GM21529 (cell line): Measurements from ENCODE around the gene XYLT1.

ENCODE experiments used
- ATAC-seq: cut with Tn5 transposase; IDR thresholded peaks from one replicate; pipeline ENCODE4 v1.9.1; 2021; ENCODE audit not compliant: unreplicated experiment

Gene XYLT1

DNA sequence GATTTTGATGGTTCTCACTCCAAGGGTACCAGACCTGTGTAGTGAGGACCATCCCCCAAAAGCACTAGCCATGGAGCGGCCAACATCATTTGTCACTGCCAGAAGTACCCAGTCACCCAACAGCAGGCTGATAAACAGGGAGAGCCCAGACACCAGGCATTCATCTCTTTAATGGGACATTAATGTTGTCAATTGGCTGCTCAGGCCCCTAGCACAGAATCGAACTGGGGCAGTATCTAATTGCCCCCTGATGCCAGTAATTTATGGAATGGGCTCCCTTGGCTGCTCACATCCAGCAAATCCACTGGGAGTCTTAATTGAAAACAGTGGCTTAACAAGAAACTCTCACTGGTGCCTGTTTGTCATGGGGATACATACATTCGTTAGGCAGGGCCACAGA lies 344.6 kb downstream of the XYLT1 start:
- no peak for ATAC-seq

DNA sequence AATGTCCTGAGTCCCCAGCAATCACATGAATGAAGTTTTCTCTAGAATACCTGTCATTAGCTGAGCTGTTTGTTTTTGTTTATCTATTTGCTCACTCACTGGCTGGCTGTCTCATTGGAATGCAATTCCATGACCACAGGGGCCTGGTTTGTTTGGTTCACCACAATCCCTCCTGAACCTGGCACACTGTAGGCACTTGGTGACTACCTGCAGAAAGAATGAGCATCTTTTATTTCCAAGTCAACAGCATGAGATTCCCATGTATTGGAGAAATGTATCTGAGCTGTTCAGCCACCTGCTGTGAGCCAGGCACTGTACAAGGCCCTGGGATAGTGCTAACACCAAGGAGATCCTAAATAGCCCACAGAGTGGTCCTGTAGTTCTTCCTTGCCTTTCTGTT lies 345.1 kb downstream of the XYLT1 start:
- ATAC-seq: no peak

DNA sequence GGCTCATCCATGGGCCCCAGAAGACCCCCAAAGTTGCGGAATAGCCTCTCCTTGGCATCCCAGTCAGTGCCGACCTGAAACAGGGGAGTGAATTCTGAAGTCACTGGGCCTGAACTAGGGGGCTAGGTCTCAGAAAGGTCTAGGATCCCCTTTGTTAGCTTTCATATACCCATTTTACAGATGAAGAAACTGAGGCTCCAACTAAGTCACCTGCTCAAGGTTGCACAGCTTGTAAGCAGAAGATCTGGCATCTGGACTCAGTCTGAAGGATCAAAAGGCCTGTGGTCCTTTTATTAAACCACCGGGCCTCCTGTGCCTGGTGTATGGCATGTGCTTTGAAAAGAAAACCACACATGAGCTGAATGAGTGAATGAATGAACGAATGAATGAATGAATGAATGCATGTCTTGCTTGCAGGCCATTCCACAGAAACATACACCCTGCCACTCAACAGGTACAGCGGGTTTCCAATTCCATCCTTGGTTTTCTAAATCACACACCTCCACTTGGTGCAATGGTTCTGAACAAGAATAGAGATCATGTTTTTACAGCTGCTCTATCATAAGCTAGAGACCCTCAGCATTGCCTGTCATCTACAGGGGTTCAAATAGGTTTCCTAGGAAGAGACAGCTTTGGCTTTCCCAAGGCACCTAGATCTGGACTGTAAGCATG lies 352.7 kb downstream of the XYLT1 start:
- ATAC-seq: no peak

DNA sequence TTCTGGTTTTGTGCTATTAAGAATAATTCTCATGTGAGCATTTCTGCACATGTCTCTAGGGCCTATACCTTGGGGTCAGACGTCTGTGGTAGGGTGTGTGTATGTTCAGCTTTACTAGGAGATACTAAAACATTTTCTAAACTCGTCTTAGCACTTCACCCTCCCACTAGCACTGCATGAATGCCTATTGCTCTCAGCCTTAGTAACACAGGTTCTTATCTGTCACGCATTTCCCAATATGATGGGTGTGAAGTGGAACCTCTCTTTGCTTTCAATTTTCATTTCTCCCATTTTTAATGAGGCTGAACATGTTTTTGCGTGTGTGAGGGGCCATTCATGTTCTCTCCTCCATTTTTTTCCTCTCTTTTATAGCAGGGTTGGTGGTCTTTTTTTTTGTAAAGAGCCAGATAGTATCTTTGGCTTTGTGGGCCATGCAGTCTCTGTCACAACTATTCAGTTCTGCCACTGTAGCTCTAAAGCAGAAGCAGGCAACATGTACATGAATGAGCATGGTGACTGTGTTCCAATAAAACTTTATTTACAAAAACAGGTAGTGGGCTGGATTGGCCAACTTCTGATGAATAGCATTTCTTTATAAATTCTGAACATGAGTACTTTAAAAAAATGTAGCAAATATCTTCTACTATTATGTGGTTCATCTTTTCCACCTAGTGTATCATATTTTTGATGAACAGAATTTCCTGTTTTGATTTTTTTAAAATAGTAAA lies 354.0 kb downstream of the XYLT1 start:
- no peak for ATAC-seq

DNA sequence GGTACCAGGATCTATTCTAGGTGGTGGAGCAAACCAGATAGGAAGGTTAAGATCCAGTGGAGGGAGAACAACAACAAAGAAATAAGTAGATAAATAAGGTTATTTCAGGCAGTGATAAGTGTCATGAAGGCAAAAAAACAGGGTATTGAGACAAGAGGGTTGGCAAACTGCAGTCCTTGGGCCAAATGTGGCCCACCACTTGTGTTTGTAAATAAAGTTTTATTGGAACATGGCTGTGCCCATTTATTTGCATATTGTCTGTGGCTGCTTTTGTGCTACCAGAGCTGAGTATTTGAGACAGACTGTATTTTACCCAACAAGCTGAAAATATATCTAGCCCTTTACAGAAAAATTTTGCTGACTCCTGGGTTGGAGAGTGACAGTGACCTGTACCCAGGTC lies 361.3 kb downstream of the XYLT1 start:
- no peak for ATAC-seq

DNA sequence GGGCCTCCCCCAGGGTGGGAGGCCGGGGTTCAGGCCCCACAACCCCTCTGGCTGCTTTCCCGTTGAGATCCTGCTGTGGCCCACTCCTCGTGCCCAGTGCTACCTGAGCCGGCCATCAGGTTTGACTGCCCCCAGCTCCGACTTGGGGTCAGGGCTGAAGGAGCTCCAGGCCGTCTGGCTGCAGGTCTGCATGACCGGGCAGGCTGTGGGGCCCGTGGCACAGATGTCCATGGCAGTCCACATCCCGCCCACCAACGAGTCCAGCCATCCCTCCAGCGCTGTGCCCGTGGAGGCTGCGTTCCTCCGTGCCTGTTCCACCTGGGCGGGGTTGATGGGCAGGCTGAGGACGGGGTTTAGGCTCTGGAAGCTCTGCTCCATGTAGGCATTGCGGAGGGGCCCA lies 362.2 kb downstream of the XYLT1 start:
- ATAC-seq: no peak

DNA sequence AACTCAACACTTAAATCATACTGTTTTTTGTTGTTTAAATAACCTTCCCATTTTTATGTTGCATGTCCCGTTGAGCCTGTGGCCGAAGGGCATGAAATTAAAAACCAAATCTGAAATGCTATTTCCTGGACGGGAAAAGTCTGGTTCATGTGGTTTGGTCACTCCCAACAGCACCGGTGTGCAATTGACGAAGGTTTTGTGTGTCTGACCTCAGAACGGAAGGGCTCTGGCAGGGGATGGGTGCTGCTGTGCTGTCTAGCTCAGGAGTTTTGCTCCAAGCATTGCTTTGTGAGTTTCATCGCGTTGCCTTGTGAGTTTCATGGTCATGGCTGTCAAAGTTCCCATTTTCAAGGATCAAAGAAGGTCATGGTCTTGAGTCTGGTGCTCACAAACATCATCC lies 363.3 kb downstream of the XYLT1 start:
- no peak for ATAC-seq

DNA sequence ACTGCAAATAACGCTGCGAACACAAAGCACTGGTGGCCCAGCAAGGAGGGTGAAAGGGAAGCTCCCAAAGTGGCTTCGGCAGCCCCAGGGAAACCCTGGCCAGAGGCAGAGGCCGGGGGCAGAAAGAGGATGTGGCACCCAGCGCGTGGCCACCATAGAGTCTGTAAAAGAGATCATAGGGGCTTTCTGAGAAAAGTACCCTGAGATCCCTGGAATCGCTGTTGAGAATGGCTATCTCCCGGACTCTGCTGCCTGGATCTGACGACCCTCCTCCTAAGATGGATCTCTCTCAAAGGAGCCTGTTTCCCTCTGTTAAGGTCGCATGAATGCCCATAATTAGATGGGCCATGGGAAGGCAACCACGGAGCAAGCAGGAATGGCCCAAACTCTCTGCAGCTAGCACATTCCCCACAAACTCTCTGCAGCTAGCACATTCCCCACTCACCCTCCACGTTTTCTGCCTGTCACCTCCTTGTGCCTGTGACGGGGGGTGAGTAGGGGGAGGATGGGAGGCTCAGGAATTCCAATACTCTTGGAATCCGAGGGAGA lies 364.4 kb downstream of the XYLT1 start:
- ATAC-seq: no peak

DNA sequence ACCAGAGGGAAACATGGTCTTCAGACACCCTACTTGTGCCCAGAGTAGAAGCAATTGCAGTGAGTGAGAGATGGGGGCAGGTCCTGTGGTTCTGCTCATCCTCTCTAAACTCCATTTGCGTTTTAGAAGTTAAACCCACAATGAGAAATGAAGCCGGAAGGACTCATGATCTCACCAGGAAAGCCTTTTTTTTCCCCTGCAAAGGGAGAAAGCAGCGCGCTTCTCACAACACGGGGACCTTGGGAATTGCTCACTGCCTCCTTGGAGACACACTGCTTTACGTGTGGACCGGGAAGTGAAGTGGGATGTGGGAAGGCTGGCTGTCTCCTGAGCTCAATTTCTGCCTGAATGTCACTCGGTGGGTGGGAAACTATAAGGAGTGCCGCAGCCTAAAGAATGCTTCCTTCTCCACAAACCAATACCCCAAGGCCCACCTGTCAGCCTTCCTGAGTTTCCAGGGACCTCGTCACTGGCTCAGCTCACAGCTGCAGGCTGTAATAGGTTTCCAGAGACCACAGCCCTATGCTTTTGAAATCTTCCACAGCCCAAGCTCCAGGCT lies 365.4 kb downstream of the XYLT1 start:
- no peak for ATAC-seq

DNA sequence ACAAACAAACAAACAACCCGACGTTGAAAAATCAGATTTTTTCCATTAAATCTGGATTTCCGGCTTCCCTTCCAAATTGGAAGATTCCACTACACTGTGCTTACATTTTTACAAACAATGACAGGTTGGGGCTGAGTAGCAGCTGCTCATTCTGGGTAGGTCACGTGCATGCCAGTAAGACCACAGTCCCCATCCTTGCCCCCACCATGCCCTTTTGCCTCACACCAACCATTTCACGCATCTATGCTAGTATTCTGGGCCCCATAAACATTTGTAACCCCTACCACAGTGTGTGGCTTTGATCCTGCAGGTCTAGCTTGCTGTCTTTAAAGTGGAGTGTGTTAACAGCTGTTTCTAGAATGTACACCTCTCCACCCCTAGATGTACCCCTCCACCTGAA lies 366.1 kb downstream of the XYLT1 start:
- no peak for ATAC-seq

DNA sequence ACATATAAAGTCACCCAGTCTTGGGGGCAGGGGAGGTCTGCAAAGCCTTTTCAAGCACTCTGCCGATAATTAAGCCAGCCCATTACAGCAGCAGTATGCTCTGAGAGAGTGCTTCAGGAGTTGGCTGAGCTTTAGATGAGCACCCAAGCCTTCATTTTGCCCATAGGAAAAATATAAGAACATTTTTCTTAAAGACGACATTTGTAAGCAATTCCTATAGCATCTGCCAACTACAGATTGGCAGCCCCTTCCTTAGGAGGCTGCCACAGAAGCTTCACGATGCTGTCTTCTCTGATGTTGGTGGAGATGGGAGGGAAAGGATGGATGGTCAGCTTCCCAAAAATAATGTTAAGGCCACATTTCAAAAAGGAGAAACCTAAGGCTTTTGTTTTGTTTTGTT lies 367.5 kb downstream of the XYLT1 start:
- ATAC-seq: no peak

DNA sequence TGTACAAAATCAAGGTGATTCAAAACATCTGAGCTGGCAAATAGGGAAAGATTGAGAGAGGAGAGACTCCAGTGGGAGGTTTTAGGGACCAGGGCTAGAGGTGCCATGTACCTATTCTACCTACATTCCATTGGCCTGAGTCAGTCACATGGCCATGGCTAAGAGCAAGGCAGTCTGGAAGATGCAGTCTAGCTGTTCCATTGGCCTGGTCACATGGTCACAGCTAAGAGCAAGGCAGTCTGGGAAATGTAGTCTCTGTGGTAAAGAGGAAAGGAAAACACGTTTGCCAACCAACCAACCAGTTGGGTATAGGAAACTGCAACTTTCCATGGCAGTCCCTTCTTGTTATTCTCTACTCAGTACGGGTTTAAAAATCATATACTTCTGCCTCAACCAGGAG lies 369.1 kb downstream of the XYLT1 start:
- no peak for ATAC-seq

DNA sequence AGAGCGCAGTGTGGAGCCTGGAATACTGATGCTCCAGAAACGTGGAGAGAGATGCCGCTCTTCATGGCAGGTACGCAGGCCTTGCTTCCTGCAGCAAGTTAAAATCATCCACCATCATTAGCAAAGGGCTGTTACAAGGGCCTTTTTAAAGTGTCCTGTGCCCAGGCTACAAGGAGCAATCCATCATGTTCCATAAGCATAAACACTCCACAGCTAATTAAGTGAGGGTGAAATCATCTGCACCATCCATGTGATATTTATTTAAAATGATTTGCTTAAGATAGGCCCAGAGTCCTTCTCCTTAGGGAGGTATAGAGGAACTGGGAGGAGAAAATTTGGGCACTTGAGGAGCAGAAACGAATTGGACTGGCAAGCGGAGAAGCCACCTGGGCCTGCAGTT lies 372.1 kb downstream of the XYLT1 start:
- ATAC-seq: no peak

DNA sequence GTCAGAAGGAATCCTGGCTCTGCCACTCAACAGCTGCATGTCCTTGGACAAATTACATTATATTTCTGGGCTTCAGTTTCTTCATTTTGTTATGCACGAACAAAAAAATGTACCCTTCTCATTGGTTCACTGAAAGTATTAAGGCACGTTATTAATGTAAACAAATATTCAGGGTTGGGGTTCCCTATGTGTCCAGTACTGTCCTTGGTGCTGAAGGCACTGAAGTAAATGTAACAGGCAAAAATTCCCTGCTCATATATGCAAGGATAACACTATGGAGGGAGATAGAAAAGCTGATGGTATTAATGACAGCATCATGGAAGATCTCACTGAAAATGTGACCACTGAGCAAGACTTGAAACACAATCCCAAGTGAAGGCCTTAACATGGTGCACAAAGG lies 386.6 kb downstream of the XYLT1 start:
- no peak for ATAC-seq

DNA sequence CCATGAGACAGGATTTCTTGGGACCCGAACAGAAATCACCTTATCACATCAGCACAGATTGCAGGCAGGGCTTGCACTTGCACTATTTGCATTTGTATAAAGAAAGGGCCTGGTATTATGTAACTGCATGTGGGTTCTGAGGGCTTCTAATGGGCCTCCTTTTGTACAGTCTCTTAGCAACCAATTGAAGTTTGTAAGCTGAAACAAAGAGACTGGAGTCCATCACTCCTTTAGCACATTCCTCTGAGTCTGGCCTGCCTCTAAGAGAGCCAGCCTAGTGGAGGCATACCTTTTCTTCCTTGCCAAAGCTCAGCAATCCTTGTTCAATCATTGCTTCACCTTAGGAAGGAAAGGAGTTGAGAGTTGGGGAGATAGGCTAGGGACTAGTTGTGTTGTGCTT lies 387.1 kb downstream of the XYLT1 start:
- no peak for ATAC-seq

DNA sequence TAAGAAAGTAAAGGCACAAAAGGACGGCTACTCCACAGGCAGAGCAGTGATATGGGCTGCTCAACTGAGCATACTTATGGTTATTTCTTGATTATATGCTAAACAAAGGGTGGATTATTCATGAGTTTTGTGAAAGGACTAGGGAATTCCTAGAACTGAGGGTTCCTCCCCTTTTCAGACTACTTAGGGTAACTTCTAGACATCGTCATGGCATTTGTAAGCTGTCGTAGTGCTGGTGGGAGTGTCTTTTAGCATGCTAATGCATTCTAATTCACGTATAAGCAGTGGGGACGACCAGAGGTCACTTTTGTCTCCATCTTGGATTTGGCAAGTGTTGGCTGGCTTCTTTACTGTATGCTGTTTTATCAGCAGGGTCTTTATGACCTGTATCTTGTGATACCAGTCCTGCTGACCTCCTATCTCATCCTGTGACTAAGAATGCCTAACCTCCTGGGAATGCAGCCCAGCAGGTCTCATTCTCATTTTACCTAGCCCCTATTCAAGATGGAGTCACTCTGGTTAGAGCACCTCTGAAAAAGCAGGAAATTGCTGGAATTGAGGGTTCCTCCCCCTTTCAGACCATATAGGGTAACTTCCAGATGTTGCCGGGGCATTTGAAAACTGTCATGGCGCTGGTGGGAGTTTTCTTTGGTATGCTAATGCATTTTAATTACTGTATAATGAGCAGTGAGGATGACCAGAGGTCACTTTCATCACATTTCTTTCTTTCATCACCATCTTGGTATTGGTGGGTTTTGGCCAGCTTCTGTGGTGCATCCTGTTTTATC lies 388.5 kb downstream of the XYLT1 start:
- ATAC-seq: no peak

DNA sequence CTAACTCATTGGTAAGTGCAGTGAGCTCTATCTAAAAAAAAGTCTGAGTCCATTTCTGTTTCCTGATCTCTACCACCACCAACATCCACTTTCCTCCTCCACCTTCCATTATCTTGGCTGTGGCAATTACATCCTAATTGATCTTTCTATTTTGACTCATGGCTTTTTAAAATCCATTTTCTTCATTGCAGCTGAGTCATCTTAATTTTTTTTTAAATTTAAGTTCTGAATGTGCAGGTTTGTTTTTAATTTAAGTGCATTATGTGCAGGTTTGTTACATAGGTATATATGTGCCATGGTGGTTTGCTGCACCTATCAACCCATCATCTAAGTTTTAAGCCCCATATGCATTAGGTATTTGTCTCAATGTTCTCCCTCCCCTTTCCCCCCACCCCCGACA lies 390.7 kb downstream of the XYLT1 start:
- no peak for ATAC-seq

DNA sequence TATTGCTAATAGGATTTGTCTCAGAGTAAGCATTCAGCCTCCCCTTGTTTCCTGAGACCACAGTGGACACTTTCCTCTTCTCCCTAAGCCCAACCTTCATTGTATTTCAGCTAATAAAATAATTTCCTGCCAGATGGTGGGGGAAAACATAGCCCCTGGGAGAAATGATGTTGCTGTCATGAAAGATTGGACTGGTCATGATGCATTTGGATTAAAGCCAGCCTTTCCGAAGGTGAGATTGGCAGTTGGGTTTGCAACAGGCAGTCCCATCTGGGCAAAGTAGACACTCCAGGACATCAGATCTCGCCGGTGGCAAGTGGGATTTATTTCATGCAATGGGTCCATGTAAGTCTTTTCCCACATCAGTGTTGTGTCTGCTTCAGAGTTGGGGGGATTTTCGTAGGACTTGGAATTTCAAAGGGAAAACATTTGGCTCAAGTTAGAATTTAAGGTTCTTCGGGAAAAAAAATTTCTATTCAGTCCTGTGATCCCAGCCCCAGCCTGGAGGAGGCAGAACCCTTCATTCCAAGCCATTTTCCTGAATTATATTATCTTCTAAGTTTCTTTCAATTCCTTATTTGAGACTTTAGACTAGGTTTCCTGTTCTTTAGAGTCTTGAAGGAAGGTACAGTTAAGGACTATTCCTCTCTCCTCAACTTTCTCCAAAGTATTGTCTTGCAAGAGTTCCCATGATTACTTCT lies 391.7 kb downstream of the XYLT1 start:
- ATAC-seq: no peak

DNA sequence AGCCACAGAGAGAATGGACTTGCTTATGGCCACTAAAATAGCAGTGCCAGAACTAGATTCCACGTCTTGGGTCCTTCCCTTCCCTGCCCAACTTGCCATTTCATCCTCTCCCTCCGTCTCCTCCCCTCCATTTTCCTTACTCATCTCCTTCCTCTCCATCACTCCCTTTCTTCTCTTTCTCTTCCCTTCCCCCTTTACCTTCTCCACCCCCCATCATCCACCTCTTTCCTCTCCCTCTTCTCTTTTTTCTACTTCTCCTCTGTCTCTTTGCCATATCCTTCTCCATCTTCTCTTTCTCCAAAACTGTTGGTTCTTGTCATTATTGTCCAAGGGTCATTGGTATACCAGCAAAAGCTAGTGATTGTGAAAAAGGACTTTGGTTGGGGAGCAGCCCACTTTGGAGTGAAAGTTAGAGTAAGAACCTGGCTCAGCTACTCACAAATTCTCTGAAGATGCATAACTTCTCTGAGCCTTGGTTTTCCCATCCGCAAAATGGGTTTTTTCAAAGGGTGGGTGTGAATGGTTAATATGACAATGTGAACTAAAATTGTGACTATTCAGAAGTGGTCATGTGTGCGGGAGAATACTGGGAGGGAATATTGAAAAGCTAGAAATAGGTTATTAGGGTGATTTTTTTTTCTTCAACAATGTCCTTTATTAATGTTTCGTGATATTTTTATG lies 393.8 kb downstream of the XYLT1 start:
- no peak for ATAC-seq

DNA sequence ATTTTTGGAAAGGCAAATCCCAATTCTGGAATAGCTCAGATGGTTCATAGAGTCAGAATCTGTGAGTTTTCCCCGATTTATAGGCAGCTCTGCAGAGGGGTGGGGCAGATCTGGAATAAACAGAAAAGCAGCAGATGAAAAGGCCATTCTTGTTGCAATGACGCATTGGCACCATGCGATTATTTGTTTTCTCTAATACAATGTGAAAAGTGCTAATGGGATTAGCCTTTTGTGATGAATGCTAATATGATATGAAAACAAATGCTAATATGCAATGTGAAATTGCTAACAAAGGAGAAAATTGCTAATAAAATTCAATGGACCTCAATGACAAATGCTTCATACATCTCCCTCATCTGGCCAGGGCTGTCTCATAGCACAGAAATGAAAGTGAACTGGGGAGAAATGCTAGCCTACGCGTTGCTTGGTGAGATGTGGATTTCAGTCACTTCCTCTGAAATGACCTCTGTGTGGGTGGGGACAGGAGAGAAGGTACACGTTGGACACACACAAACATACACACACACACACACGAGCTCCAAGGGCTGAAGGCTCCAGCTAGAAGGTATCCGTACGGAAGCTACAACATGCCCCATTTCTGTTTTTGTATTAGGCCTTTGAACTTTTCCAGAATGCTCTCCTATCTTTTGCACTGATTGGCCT lies 394.5 kb downstream of the XYLT1 start:
- ATAC-seq: no peak
